ENCODE measurements around the gene ARHGDIG. TPM values are rescaled to one million over a fixed set of nuclear protein-coding genes. Genes with fewer than 3 reads are reported as not detected.
"Not testable (repeated sequence)": the region's sequence is repeated elsewhere in the genome, so short reads cannot be mapped to it uniquely, and the experiment has no call there.

Gene ARHGDIG
- total RNA-seq, 1 experiment from 2014 or later = not detected

GRCh38 chr16:266258-267164, 13.9 kb upstream of the ARHGDIG start:
- ChIA-PET CTCF (no interaction called here), POLR2A (no interaction called here)

GRCh38 chr16:267562-267961, 12.8 kb upstream of the ARHGDIG start:
- peaks cover 22% of the 10 kb centered on the region for H3K36me3 Mint-ChIP-seq (ENCODE audit: insufficient read depth, unreplicated experiment)
- H3K27me3 Mint-ChIP-seq (ENCODE audit: insufficient read depth, unreplicated experiment); CTCF ChIA-PET; DNase-seq (ENCODE audit: unreplicated experiment); H3K27ac Mint-ChIP-seq (ENCODE audit: low read depth, unreplicated experiment); H3K9me3 Mint-ChIP-seq (ENCODE audit: unreplicated experiment); POLR2A ChIA-PET; intact Hi-C loops (cut with micrococcal nuclease); BruUV-seq (replicated peaks); H3K4me3 Mint-ChIP-seq (ENCODE audit: unreplicated experiment): not testable (repeated sequence)
- peaks cover 18% of the 10 kb centered on the region for H3K4me1 Mint-ChIP-seq (ENCODE audit: insufficient read depth, unreplicated experiment)

More at GRCh38 chr16:266258-267164, 13.9 kb upstream of the ARHGDIG start:
- Mint-ChIP-seq H3K4me1 (ENCODE audit: insufficient read depth, unreplicated experiment) (peaks cover 18% of the 10 kb centered on the region), H3K27me3 (ENCODE audit: insufficient read depth, unreplicated experiment) (no peaks in the 10 kb centered on the region), H3K4me3 (ENCODE audit: unreplicated experiment) (no peak overlapping the region), H3K9me3 (ENCODE audit: unreplicated experiment) (no peaks in the 10 kb centered on the region), H3K36me3 (ENCODE audit: insufficient read depth, unreplicated experiment) (peaks cover 28% of the 10 kb centered on the region), H3K27ac (ENCODE audit: low read depth, unreplicated experiment) (no peak overlapping the region)
- no peak for DNase-seq (ENCODE audit: unreplicated experiment)
- BruUV-seq (replicated peaks) = no TSS peak
- intact Hi-C loops (cut with micrococcal nuclease) = no loop called here
- no peak for TF ChIP-seq CTCF (IDR thresholded peaks at IDR 0.05; ENCODE audit: unreplicated experiment)

DNA sequence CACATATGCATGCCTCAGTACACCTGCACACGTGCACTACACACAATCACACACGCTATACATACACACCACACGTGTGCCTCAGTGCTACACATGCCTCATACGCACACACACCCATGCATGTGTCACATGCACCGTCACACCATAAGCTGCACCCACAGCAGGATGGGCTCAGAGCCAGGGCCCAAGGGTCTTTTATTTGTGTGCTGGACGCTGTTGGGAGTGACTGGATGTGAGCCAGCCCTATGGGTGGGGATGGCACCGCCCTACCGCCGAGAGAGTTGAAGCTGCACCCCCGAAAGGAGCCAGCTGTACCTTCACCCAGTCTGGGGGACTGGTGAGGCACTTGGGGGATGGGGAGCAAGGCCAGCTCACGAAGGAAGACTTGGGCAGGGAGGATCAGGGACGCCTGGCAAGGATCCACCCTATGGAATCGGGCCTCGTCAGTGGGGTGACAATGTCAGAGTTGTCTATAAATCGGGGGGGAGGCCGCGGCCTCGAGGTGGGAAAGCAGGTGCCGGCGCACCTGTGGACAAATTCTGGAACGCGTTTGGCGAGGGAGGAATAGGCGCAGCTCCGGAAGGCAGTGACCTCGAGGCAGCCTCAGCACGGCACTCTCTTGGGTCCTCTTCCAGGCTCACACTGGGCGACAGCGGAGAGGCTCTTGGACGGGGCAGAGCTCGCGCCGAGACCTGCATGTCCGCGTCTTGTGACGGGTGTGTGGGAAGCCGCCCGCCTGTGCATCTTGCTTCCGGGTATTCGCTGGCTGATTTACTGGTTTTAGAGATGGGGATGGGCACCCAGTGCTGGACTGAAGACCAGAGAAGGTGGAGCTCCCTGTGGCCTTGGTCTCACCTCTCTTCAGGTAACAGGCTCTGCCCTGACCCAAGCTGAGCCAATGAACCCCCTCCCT, 12.0 kb upstream of the ARHGDIG start:
- no peak for DNase-seq (ENCODE audit: unreplicated experiment)
- ChIA-PET POLR2A (interaction anchor here (1.1 kb wide), 1 partner anchor 33 kb away, joined by 4 read pairs; no protein-coding TSS in a partner anchor), CTCF (interaction anchor here (1.4 kb wide), 1 partner anchor 26 kb away, joined by 4 read pairs; no protein-coding TSS in a partner anchor)
- no TSS peak for BruUV-seq (replicated peaks)
- intact Hi-C loops (cut with micrococcal nuclease) = no loop called here
- Mint-ChIP-seq H3K36me3 (ENCODE audit: insufficient read depth, unreplicated experiment) (peaks cover 17% of the 10 kb centered on the region), H3K9me3 (ENCODE audit: unreplicated experiment) (no peaks in the 10 kb centered on the region), H3K27ac (ENCODE audit: low read depth, unreplicated experiment) (no peak overlapping the region), H3K27me3 (ENCODE audit: insufficient read depth, unreplicated experiment) (no peaks in the 10 kb centered on the region), H3K4me1 (ENCODE audit: insufficient read depth, unreplicated experiment) (peaks cover 18% of the 10 kb centered on the region), H3K4me3 (ENCODE audit: unreplicated experiment) (no peak overlapping the region)
- TF ChIP-seq CTCF (IDR thresholded peaks at IDR 0.05; ENCODE audit: unreplicated experiment) = no peak

GRCh38 chr16:269061-269796, 11.2 kb upstream of the ARHGDIG start:
- BruUV-seq (replicated peaks) = no TSS peak
- H3K4me3 Mint-ChIP-seq (ENCODE audit: unreplicated experiment) = no peak overlapping the region
- H3K4me1 Mint-ChIP-seq (ENCODE audit: insufficient read depth, unreplicated experiment) = peaks cover 18% of the 10 kb centered on the region
- no peak overlapping the region for H3K27ac Mint-ChIP-seq (ENCODE audit: low read depth, unreplicated experiment)
- no peaks in the 10 kb centered on the region for H3K27me3 Mint-ChIP-seq (ENCODE audit: insufficient read depth, unreplicated experiment)
- peaks cover 11% of the 10 kb centered on the region for H3K36me3 Mint-ChIP-seq (ENCODE audit: insufficient read depth, unreplicated experiment)
- CTCF ChIA-PET = interaction anchor here (1.4 kb wide), 1 partner anchor 26 kb away, joined by 4 read pairs; no protein-coding TSS in a partner anchor
- DNase-seq (ENCODE audit: unreplicated experiment) = no peak
- intact Hi-C loops (cut with micrococcal nuclease) = no loop called here
- POLR2A ChIA-PET = interaction anchor here (1.1 kb wide), 1 partner anchor 33 kb away, joined by 4 read pairs; no protein-coding TSS in a partner anchor
- no peak for TF ChIP-seq CTCF (IDR thresholded peaks at IDR 0.05; ENCODE audit: unreplicated experiment)
- no peaks in the 10 kb centered on the region for H3K9me3 Mint-ChIP-seq (ENCODE audit: unreplicated experiment)
